ENCODE measurements around the gene DHX16.

DHX16 gene

GRCh38 chr6:30614044-30614842 is 58.6 kb downstream of the DHX16 start:
- H3K4me3 ChIP-seq (ENCODE audit: low read length), result peak overlapping the region; percentile 20; the same call in 1 of the 2 replicates
- DNase-seq, result no peak

GRCh38 chr6:30613251-30614043 is 59.4 kb downstream of the DHX16 start:
- Histone ChIP-seq H3K9me2 (replicated peaks; ENCODE audit: insufficient read depth, low read length) (no peaks in the 10 kb centered on the region), H3K4me3 (ENCODE audit: low read length) (no peak overlapping the region)

More at GRCh38 chr6:30614044-30614842, 58.6 kb downstream of the DHX16 start:
- H3F3A ChIP-seq (ENCODE audit: insufficient read depth, low read length), result peaks cover 37% of the 10 kb centered on the region
- peak overlapping the region; percentile 35; the same call in 1 of the 2 replicates for H3K9ac ChIP-seq (ENCODE audit: low read length)
- peaks cover 13% of the 10 kb centered on the region; the same call in 1 of the 2 replicates for H3K36me3 ChIP-seq (replicated peaks; ENCODE audit: insufficient read depth, low read length)
- TF ChIP-seq CTCF (IDR thresholded peaks at IDR 0.05; ENCODE audit: low read length), result no peak
- no peak for TF ChIP-seq EZH2phosphoT487 (IDR thresholded peaks at IDR 0.05; ENCODE audit: low read length)
- TF ChIP-seq EZH2 (optimal IDR thresholded peaks at IDR 0.05; ENCODE audit: low read depth, low read length), result no peak
- peak overlapping the region; percentile 74 for H3K4me2 ChIP-seq (ENCODE audit: low read depth, low read length)
- H4K20me1 ChIP-seq (ENCODE audit: insufficient read depth, low read length), result no peaks in the 10 kb centered on the region; the same call in 1 of the 2 replicates
- peak overlapping the region; percentile 96; the same call in 1 of the 2 replicates for H3K27ac ChIP-seq (ENCODE audit: low read length)
- no peaks in the 10 kb centered on the region for H3K27me3 ChIP-seq (replicated peaks; ENCODE audit: insufficient read depth, low read length)
- H3K79me2 ChIP-seq (ENCODE audit: low read length), result peaks cover 87% of the 10 kb centered on the region
- no peaks in the 10 kb centered on the region for H3K9me2 ChIP-seq (replicated peaks; ENCODE audit: insufficient read depth, low read length)
- H2AFZ ChIP-seq (ENCODE audit: low read length), result no peak overlapping the region
- H3K4me1 ChIP-seq (ENCODE audit: low read length), result peaks cover 8% of the 10 kb centered on the region; the same call in 1 of the 2 replicates
- no peaks in the 10 kb centered on the region for H3K9me3 ChIP-seq (replicated peaks; ENCODE audit: insufficient read depth, low read length)

More at GRCh38 chr6:30613251-30614043, 59.4 kb downstream of the DHX16 start:
- no peaks in the 10 kb centered on the region; the same call in 1 of the 2 replicates for H4K20me1 ChIP-seq (ENCODE audit: insufficient read depth, low read length)
- peaks cover 8% of the 10 kb centered on the region; the same call in 1 of the 2 replicates for H3K4me1 ChIP-seq (ENCODE audit: low read length)
- H3K4me2 ChIP-seq (ENCODE audit: low read depth, low read length), result no peak overlapping the region
- no peaks in the 10 kb centered on the region for H3K9me3 ChIP-seq (replicated peaks; ENCODE audit: insufficient read depth, low read length)
- H3K27me3 ChIP-seq (replicated peaks; ENCODE audit: insufficient read depth, low read length), result no peaks in the 10 kb centered on the region
- H3K9ac ChIP-seq (ENCODE audit: low read length), result no peak overlapping the region; the same call in 1 of the 2 replicates
- TF ChIP-seq EZH2phosphoT487 (IDR thresholded peaks at IDR 0.05; ENCODE audit: low read length) (no peak), EZH2 (optimal IDR thresholded peaks at IDR 0.05; ENCODE audit: low read depth, low read length) (no peak), CTCF (IDR thresholded peaks at IDR 0.05; ENCODE audit: low read length) (no peak)
- H3K27ac ChIP-seq (ENCODE audit: low read length), result no peak overlapping the region
- no peak for DNase-seq
- no peak overlapping the region for H2AFZ ChIP-seq (ENCODE audit: low read length)
- peaks cover 37% of the 10 kb centered on the region for H3F3A ChIP-seq (ENCODE audit: insufficient read depth, low read length)
- peaks cover 16% of the 10 kb centered on the region; the same call in 1 of the 2 replicates for H3K36me3 ChIP-seq (replicated peaks; ENCODE audit: insufficient read depth, low read length)
- H3K79me2 ChIP-seq (ENCODE audit: low read length), result peaks cover 87% of the 10 kb centered on the region
